Karpas-422 (cell line): ENCODE measurements around the gene GOLGA6L7. TPM values are rescaled to one million over a fixed set of nuclear protein-coding genes. Genes with fewer than 3 reads are reported as not detected.
"Not testable (repeated sequence)": the region's sequence is repeated elsewhere in the genome, so short reads cannot be mapped to it uniquely, and the experiment has no call there.

ENCODE experiments used
- DNase-seq: peaks from one replicate; pipeline ENCODE4 v3.0.0-alpha.2; 2015
- H2AFZ ChIP-seq: fragments of 200-600 bp; sonication (generic); 2 replicates; pipeline ENCODE4 v1.6.1; 2014; ENCODE audit warnings: antibody characterized with exemption, low read length, mixed read lengths
- H3K27ac ChIP-seq: fragments of 200-600 bp; sonication (generic); 2 replicates; pipeline ENCODE4 v1.5.1; 2014; ENCODE audit warnings: mild to moderate bottlenecking, low read length, moderate library complexity
- H3K27me3 ChIP-seq: fragments of 200-600 bp; sonication (generic); 2 replicates; pipeline ENCODE4 v1.6.1; 2014; ENCODE audit warnings: low read length, mixed read lengths
- H3K36me3 ChIP-seq: fragments of 200-600 bp; sonication (generic); 2 replicates; pipeline ENCODE4 v1.6.1; 2014; ENCODE audit warnings: low read length, mixed read lengths; ENCODE audit not compliant: insufficient read depth
- H3K4me1 ChIP-seq: fragments of 200-600 bp; sonication (generic); 2 replicates; pipeline ENCODE4 v1.6.1; 2014; ENCODE audit warnings: mild to moderate bottlenecking, low read length, mixed read lengths
- H3K4me2 ChIP-seq: fragments of 200-600 bp; sonication (generic); 2 replicates; pipeline ENCODE4 v1.6.1; 2014; ENCODE audit warnings: low read length, low read depth, mild to moderate bottlenecking; ENCODE audit not compliant: poor library complexity, severe bottlenecking
- H3K4me3 ChIP-seq: fragments of 200-600 bp; sonication (generic); 2 replicates; pipeline ENCODE4 v1.5.1; 2014; ENCODE audit warnings: mild to moderate bottlenecking, antibody characterized with exemption, low read length, mixed read lengths
- H3K79me2 ChIP-seq: fragments of 200-600 bp; sonication (generic); 2 replicates; pipeline ENCODE4 v1.6.1; 2014; ENCODE audit warnings: mild to moderate bottlenecking, low read length, mixed read lengths
- H3K9ac ChIP-seq: fragments of 200-600 bp; sonication (generic); 2 replicates; pipeline ENCODE4 v1.6.0; 2014; ENCODE audit warnings: low read length
- H3K9me2 ChIP-seq: fragments of 200-600 bp; sonication (generic), shearing (Covaris generic); replicated peaks from 2 replicates; pipeline ENCODE4 v1.6.0; 2014; ENCODE audit warnings: mild to moderate bottlenecking, low read length, moderate library complexity; ENCODE audit not compliant: insufficient read depth
- H3K9me3 ChIP-seq: fragments of 300-700, 200-600 bp; sonication (generic); 2 replicates; pipeline ENCODE4 v1.6.1; 2014; ENCODE audit warnings: low read length, mixed read lengths
- H4K20me1 ChIP-seq: fragments of 200-600 bp; sonication (generic); 2 replicates; pipeline ENCODE4 v1.6.1; 2014; ENCODE audit warnings: mild to moderate bottlenecking, antibody characterized with exemption, low read length, low read depth; ENCODE audit not compliant: insufficient read depth
- total RNA-seq: library from RNA; depleted of rRNA; stranded (reverse); fragments of >200 nt; shearing (Covaris generic); gene quantifications from 2 replicates; pipeline ENCODE4 v1.2.3, GENCODE V29; 2014; ENCODE audit warnings: low replicate concordance

GOLGA6L7 gene
- total RNA-seq, 1 experiment from 2014 or later = not detected

DNA sequence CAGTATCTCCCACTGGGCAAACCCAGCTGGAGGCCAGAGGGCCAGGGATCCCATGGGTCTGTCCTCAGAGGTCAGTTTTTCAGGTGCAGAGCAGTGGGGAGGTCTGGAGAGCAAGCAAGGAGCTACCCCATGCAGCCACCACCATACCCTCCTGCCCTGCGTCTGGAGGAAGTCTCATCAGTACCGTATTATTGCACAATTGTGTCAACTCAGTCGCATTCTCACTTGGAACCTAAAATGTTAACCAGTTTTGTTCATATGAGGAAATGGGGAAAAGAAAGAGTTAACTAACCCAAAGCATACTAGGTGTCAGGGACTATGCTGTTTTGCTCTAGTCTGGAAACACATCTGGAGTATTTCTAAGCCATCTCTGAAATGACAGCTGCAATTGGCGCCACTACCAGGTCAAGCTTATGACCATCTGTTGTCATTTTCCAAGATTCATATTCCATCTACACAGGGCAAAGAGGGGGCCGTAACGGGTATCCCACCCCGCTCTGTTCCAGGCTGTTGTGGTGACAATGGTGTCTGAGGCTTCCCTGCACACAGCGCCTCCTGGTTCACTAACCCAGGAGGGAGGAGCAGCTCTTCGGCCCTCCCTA, 20.4 kb upstream of the GOLGA6L7 start:
- no peak overlapping the region for H3K9ac ChIP-seq
- no peaks in the 10 kb centered on the region for H4K20me1 ChIP-seq
- no peak overlapping the region for H3K27ac ChIP-seq
- DNase-seq = no peak
- no peak overlapping the region for H2AFZ ChIP-seq
- H3K36me3 ChIP-seq = no peaks in the 10 kb centered on the region
- no peaks in the 10 kb centered on the region for H3K9me2 ChIP-seq
- no peaks in the 10 kb centered on the region for H3K79me2 ChIP-seq
- H3K27me3 ChIP-seq = no peaks in the 10 kb centered on the region
- H3K4me1 ChIP-seq = no peaks in the 10 kb centered on the region
- H3K9me3 ChIP-seq = no peaks in the 10 kb centered on the region
- H3K4me2 ChIP-seq = no peak overlapping the region
- H3K4me3 ChIP-seq = no peak overlapping the region

GRCh38 chr15:28861589-28862293, 13.3 kb upstream of the GOLGA6L7 start:
- not testable (repeated sequence) for H3K4me3 ChIP-seq, H2AFZ ChIP-seq, H3K4me1 ChIP-seq, H3K79me2 ChIP-seq, DNase-seq, H4K20me1 ChIP-seq, H3K4me2 ChIP-seq, H3K9me2 ChIP-seq, H3K9me3 ChIP-seq, H3K36me3 ChIP-seq, H3K27me3 ChIP-seq, H3K9ac ChIP-seq, H3K27ac ChIP-seq

DNA sequence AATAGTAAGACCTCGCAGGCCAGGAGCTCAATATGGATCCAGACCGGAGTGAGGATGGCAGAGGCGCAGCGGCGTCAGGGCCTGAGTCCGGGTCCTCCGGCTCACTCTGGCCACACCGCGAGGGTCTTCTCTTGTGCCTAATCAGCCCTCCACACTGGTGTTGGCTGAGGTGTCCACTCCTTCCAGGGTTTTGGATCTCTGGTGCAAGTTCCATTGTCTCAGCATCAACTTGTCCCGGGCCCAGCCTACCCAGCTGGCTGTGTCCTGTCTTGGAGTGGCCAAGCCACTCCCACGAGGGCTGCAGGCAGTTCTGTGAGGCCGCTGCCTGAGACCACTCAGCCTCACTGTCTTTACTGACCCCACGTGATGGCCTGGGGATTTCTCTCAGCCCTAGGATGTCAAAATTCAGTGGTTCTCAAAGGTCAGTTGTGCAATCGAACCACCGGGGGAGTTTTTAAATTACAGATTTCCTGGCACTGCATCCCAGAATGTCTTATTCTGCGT, 12.6 kb upstream of the GOLGA6L7 start:
- Histone ChIP-seq H3K36me3 (no peaks in the 10 kb centered on the region), H3K4me3 (no peak overlapping the region), H4K20me1 (no peaks in the 10 kb centered on the region), H3K9me2 (no peaks in the 10 kb centered on the region), H3K79me2 (no peaks in the 10 kb centered on the region), H3K9ac (no peak overlapping the region), H2AFZ (no peak overlapping the region), H3K9me3 (no peaks in the 10 kb centered on the region), H3K4me2 (no peak overlapping the region), H3K27me3 (no peaks in the 10 kb centered on the region), H3K27ac (no peak overlapping the region), H3K4me1 (no peaks in the 10 kb centered on the region)
- DNase-seq = no peak

DNA sequence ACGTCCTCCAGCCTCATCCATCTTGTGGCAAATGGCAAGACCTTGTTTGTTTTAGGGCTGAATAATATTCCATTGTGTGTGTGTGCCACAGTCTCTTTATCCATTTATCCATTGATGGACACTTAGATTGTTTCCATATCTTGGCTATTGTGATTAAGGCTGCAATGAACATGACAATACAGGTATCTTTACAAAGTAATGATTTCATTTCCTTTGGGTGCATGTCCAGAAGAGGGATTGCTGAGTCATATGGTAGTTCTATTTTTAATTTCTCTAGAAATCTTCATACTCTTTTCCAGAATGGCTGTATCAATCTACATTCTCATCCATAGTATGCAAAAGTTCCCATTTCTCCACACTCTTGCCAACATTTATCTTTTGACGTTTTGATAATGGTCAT, 6.1 kb upstream of the GOLGA6L7 start:
- H4K20me1 ChIP-seq, H3K9ac ChIP-seq, H3K4me2 ChIP-seq, H3K79me2 ChIP-seq, H3K27me3 ChIP-seq, H3K36me3 ChIP-seq, H3K4me3 ChIP-seq, H3K27ac ChIP-seq, H3K4me1 ChIP-seq, H3K9me2 ChIP-seq, DNase-seq, H3K9me3 ChIP-seq, H2AFZ ChIP-seq: not testable (repeated sequence)

DNA sequence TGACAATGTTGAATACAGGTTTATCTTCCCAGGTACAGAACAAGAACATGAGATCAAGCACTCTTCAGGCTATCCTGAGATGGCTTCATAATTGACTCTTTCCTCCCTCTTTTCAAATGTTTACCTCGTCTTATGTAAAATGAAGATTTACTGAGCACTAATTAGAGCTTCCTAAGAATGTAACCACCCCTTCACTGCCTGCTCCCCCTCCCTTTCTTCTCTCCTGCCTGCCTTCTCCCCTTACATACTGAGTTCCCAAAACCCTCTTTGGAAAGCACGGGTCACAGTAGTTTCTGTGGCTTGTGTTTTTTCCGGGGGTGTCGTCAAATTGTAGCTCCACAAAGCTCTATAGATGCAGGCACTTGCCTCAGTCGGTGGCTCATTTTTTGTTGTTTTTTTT, 5.2 kb upstream of the GOLGA6L7 start:
- H3K36me3 ChIP-seq, H3K9ac ChIP-seq, DNase-seq, H3K4me1 ChIP-seq, H3K27ac ChIP-seq, H3K79me2 ChIP-seq, H3K9me3 ChIP-seq, H4K20me1 ChIP-seq, H3K27me3 ChIP-seq, H3K4me2 ChIP-seq, H3K4me3 ChIP-seq, H3K9me2 ChIP-seq, H2AFZ ChIP-seq: not testable (repeated sequence)

DNA sequence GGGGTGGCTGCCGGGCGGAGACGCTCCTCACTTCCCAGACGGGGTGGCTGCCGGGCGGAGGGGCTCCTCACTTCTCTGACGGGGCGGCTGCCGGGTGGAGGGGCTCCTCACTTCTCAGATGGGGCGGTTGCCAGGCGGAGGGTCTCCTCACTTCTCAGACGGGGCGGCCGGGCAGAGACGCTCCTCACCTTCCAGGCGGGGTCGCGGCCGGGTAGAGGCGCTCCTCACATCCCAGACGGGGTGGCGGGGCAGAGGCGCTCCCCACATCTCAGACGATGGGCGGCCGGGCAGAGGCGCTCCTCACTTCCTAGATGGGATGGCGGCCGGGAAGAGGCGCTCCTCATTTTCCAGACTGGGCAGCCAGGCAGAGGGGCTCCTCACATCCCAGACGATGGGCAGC, 1.3 kb upstream of the GOLGA6L7 start:
- not testable (repeated sequence) for H3K9ac ChIP-seq, H4K20me1 ChIP-seq, DNase-seq, H3K9me2 ChIP-seq, H2AFZ ChIP-seq, H3K27ac ChIP-seq, H3K36me3 ChIP-seq, H3K9me3 ChIP-seq, H3K27me3 ChIP-seq, H3K4me2 ChIP-seq, H3K4me1 ChIP-seq, H3K4me3 ChIP-seq, H3K79me2 ChIP-seq

DNA sequence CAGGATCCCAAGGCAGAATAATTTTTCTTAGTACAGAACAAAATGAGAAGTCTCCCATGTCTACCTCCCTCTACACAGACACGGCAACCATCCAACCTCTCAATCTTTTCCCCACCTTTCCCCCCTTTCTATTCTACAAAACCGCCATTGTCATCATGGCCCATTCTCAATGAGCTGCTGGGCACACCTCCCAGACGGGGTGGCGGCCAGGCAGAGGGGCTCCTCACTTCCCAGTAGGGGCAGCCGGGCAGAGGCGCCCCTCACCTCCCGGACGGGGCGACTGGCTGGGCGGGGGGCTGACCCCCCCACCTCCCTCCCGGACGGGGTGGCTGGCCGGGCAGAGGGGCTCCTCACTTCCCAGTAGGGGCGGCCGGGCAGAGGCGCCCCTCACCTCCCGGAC, 827 bp upstream of the GOLGA6L7 start:
- H3K79me2 ChIP-seq = not testable (repeated sequence)

DNA sequence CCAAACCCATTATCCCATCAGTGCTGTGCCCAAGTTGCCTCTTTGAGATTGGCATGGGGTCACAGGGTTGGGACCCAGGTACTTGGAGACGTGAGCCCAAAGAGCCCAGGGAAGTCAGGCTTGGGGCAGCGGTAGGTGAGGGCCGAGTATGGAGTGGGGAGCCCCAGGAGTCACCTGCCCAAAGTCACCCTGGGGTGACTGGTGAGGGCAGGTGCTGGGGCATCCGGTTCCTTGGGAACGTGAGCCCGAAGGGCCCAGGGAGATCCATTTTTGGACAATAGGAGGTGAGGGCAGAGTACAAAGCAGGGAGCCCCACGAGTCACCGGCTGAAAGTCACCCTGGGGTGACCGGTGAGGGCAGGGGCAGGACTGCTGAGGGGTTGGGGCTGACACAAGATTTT, 485 bp downstream of the GOLGA6L7 start:
- H2AFZ ChIP-seq, H4K20me1 ChIP-seq, H3K9me3 ChIP-seq, DNase-seq, H3K36me3 ChIP-seq, H3K27me3 ChIP-seq, H3K79me2 ChIP-seq, H3K9ac ChIP-seq, H3K4me2 ChIP-seq, H3K27ac ChIP-seq, H3K4me3 ChIP-seq, H3K9me2 ChIP-seq, H3K4me1 ChIP-seq: not testable (repeated sequence)

More for the DNA sequence above, 827 bp upstream of the GOLGA6L7 start:
- not testable (repeated sequence) for H4K20me1 ChIP-seq, H3K4me1 ChIP-seq, H3K27me3 ChIP-seq, H3K36me3 ChIP-seq, H3K9me3 ChIP-seq, H3K4me2 ChIP-seq, H3K9me2 ChIP-seq, H3K27ac ChIP-seq, H3K9ac ChIP-seq, DNase-seq, H2AFZ ChIP-seq, H3K4me3 ChIP-seq
